HCT116 (cell line): ENCODE results near the gene PRKAR1A. TPM values are rescaled to one million over a fixed set of nuclear protein-coding genes. Genes with fewer than 3 reads are reported as not detected.

Source experiments
- ATAC-seq: fragments of 200-7000 bp; cut with Tn5 transposase; 2 replicates; pipeline ENCODE4 v1.9.1; 2020; ENCODE audit warnings: mild to moderate bottlenecking, moderate library complexity
- Bru-seq: library from RNA; stranded (reverse); fragments of 400-500 nt; gene quantifications from one replicate; lab custom pipeline; 2021; lab: Mats Ljungman, UMichigan
- BruChase-seq, 2 experiments: library from RNA; stranded (reverse); fragments of 400-500 nt; gene quantifications; one replicate each; lab custom pipeline; 2021; lab: Mats Ljungman, UMichigan
- BruUV-seq: library from RNA; stranded (reverse); fragments of 400-500 nt; replicated peaks from 2 replicates; lab custom pipeline; 2021; lab: Mats Ljungman, UMichigan
- CTCF ChIA-PET: fragments of 300-600 bp; sonication (Branson Sonifier 250); formaldehyde crosslinking; loops from one replicate; lab custom pipeline; 2021; ENCODE audit warnings: antibody characterized with exemption; lab: Charles Lee
- POLR2A ChIA-PET: fragments of 300-600, 350-600 bp; sonication (Branson Sonifier 250); formaldehyde crosslinking; loops from one replicate; lab custom pipeline; 2021; ENCODE audit warnings: antibody characterized with exemption; lab: Charles Lee
- RAD21 ChIA-PET, 2 experiments: fragments of 300-600 bp; sonication (Branson Sonifier 250); formaldehyde crosslinking; loops; one replicate each; lab custom pipeline; 2023; ENCODE audit warnings: low total read pairs in 2 of 2; ENCODE audit not compliant: uncharacterized antibody in 2 of 2, unreplicated experiment in 2 of 2, low non-redundant PET in 1 of 2; lab: Charles Lee
- DNase-seq: peaks from one replicate; pipeline ENCODE4 v3.0.0-alpha.2; 2010; ENCODE audit warnings: low read depth, low spot score
- H2AFZ ChIP-seq: fragments of 200-600 bp; shearing (Covaris generic), sonication (generic); 2 replicates; pipeline ENCODE4 v1.6.1; 2017; ENCODE audit warnings: low read depth, mixed run types, mixed read lengths, antibody characterized with exemption, low read length; ENCODE audit not compliant: poor library complexity, severe bottlenecking
- H3K27ac ChIP-seq: 2 replicates; pipeline ENCODE4 v1.5.1; 2012; ENCODE audit warnings: low read depth, low read length
- H3K27me3 ChIP-seq: fragments of 200-600 bp; sonication (generic); 2 replicates; pipeline ENCODE4 v1.6.1; 2016; ENCODE audit warnings: mixed run types, low read length, mixed read lengths; ENCODE audit not compliant: insufficient read depth
- H3K36me3 ChIP-seq, 2 experiments: fragments of 200-500 bp in 1 of 2; fragments of 200-600 bp in 1 of 2; sonication (Bioruptor generic) in 1 of 2; sonication (generic) in 1 of 2; 2 replicates each; pipeline versions ENCODE4 v1.5.1 to v1.6.1; 2014 to 2016; ENCODE audit warnings: low read length in 2 of 2, inconsistent platforms in 1 of 2, mixed read lengths in 1 of 2, mixed run types in 1 of 2; ENCODE audit not compliant: insufficient read depth in 2 of 2, control insufficient read depth in 1 of 2
- H3K4me1 ChIP-seq, 2 experiments: fragments of 200-600 bp in 1 of 2; sonication (generic) in 1 of 2; 2 replicates each; pipeline versions ENCODE4 v1.5.1 to v1.6.1; 2012 to 2017; ENCODE audit warnings: low read length in 2 of 2, inconsistent platforms in 1 of 2, mild to moderate bottlenecking in 1 of 2, mixed read lengths in 1 of 2, mixed run types in 1 of 2, moderate library complexity in 1 of 2; ENCODE audit not compliant: insufficient read depth in 2 of 2, control insufficient read depth in 1 of 2
- H3K4me2 ChIP-seq: fragments of 200-600 bp; sonication (generic); 2 replicates; pipeline ENCODE4 v1.6.1; 2017; ENCODE audit warnings: mixed run types, low read length, mixed read lengths
- H3K4me3 ChIP-seq, 2 experiments: fragments of 200-600 bp in 1 of 2; sonication (generic) in 1 of 2; replicated peaks in 1 of 2; 2 replicates each; pipeline ENCODE4 v1.5.1; 2011 to 2016; ENCODE audit warnings: low read length in 2 of 2, control low read depth in 1 of 2, low read depth in 1 of 2, mild to moderate bottlenecking in 1 of 2, mixed read lengths in 1 of 2, mixed run types in 1 of 2
- H3K79me2 ChIP-seq: fragments of 200-600 bp; sonication (generic); 2 replicates; pipeline ENCODE4 v1.6.1; 2017; ENCODE audit warnings: mild to moderate bottlenecking, mixed run types, low read length, moderate library complexity, mixed read lengths; ENCODE audit not compliant: insufficient read depth
- H3K9ac ChIP-seq: fragments of 200-600 bp; sonication (generic); 2 replicates; pipeline ENCODE4 v1.6.1; 2016; ENCODE audit warnings: low read length, mixed read lengths
- H3K9me2 ChIP-seq: fragments of 200-600 bp; sonication (generic), shearing (Covaris generic); 2 replicates; pipeline ENCODE4 v1.6.1; 2017; ENCODE audit warnings: mixed run types, mild to moderate bottlenecking, moderate library complexity; ENCODE audit not compliant: insufficient read depth
- H3K9me3 ChIP-seq, 2 experiments: fragments of 200-500 bp in 1 of 2; fragments of 200-600 bp in 1 of 2; sonication (Bioruptor generic) in 1 of 2; sonication (generic) in 1 of 2; 2 replicates each; pipeline ENCODE4 v1.6.1; 2014 to 2017; ENCODE audit warnings: low read length in 2 of 2, mixed read lengths in 2 of 2, inconsistent platforms in 1 of 2, low read depth in 1 of 2, mild to moderate bottlenecking in 1 of 2, mixed run types in 1 of 2, moderate library complexity in 1 of 2; ENCODE audit not compliant: control insufficient read depth in 1 of 2, insufficient read depth in 1 of 2
- H4K20me1 ChIP-seq: fragments of 200-600 bp; sonication (generic), shearing (Covaris generic); 2 replicates; pipeline ENCODE4 v1.6.1; 2017; ENCODE audit warnings: mixed run types, mild to moderate bottlenecking, moderate library complexity; ENCODE audit not compliant: insufficient read depth
- CBX3 ChIP-seq: IDR thresholded peaks from 2 replicates; pipeline ENCODE4 v1.6.1; 2012; ENCODE audit warnings: low read depth
- CEBPB ChIP-seq: IDR thresholded peaks from 2 replicates; pipeline ENCODE4 v1.6.1; 2012; ENCODE audit warnings: low read depth
- ELF1 ChIP-seq: IDR thresholded peaks from 2 replicates; pipeline ENCODE4 v1.6.1; 2012; ENCODE audit warnings: low read depth, borderline replicate concordance
- EZH2 ChIP-seq: fragments of 200-600 bp; sonication (generic); IDR thresholded peaks from 2 replicates; pipeline ENCODE4 v1.6.1; 2017; ENCODE audit warnings: antibody characterized with exemption, mixed run types
- EZH2phosphoT487 ChIP-seq: fragments of 200-600 bp; IDR thresholded peaks from 2 replicates; pipeline ENCODE4 v1.6.1; 2018; ENCODE audit warnings: antibody characterized with exemption, borderline replicate concordance
- FOSL1 ChIP-seq: IDR thresholded peaks from 2 replicates; pipeline ENCODE4 v1.6.1; 2012; ENCODE audit warnings: low read depth
- JUND ChIP-seq: IDR thresholded peaks from 2 replicates; pipeline ENCODE4 v1.6.1; 2012
- POLR2A ChIP-seq: IDR thresholded peaks from 2 replicates; pipeline ENCODE4 v1.7.0; 2011; ENCODE audit warnings: borderline replicate concordance; ENCODE audit not compliant: insufficient read depth, insufficient read length; ENCODE audit errors: extremely low read depth
- POLR2AphosphoS5 ChIP-seq: IDR thresholded peaks from 2 replicates; pipeline ENCODE4 v1.6.1; 2011; ENCODE audit warnings: mild to moderate bottlenecking, low read depth, low read length, moderate library complexity
- RAD21 ChIP-seq: IDR thresholded peaks from 2 replicates; pipeline ENCODE4 v1.6.1; 2012; ENCODE audit warnings: low read depth, mild to moderate bottlenecking
- SIN3A ChIP-seq: IDR thresholded peaks from 2 replicates; pipeline ENCODE4 v1.6.1; 2012; ENCODE audit warnings: low read depth
- SP1 ChIP-seq: IDR thresholded peaks from 2 replicates; pipeline ENCODE4 v1.6.1; 2012; ENCODE audit warnings: low read depth
- SRF ChIP-seq: IDR thresholded peaks from 2 replicates; pipeline ENCODE4 v1.6.1; 2012; ENCODE audit warnings: low read depth
- TCF7L2 ChIP-seq: IDR thresholded peaks from 2 replicates; pipeline ENCODE4 v1.7.0; 2011; ENCODE audit warnings: borderline replicate concordance, inconsistent platforms; ENCODE audit not compliant: insufficient read depth, insufficient read length; ENCODE audit errors: extremely low read depth
- YY1 ChIP-seq: IDR thresholded peaks from 2 replicates; pipeline ENCODE4 v1.6.1; 2011; ENCODE audit warnings: low read length, low read depth, moderate library complexity, mild to moderate bottlenecking; ENCODE audit not compliant: insufficient replicate concordance; ENCODE audit errors: extremely low read depth
- ZFX ChIP-seq: fragments of 450-650 bp; IDR thresholded peaks from 2 replicates; pipeline ENCODE4 v1.6.1; 2017
- ZNF274 ChIP-seq: fragments of 200-500 bp; sonication (Bioruptor generic); IDR thresholded peaks from 2 replicates; pipeline ENCODE4 v1.6.1; 2014; ENCODE audit warnings: mild to moderate bottlenecking, low read depth, low read length, inconsistent platforms
- intact Hi-C: fragments of 100-400 bp; cut with micrococcal nuclease; formaldehyde crosslinking; loops from 2 replicates; pipeline ENCODE4 v1.10.0; 2022
- long read RNA-seq: library from polyadenylated mRNA; unstranded; transcript quantifications from one replicate; pipeline ENCODE4 v2.0.0, GENCODE V29; 2021; ENCODE audit not compliant: unreplicated experiment
- polyA plus RNA-seq: library from polyadenylated mRNA; unstranded; fragments of >200 nt; gene quantifications from 2 replicates; pipeline ENCODE4 v1.2.1, GENCODE V29; 2012; ENCODE audit warnings: missing spikeins
- total RNA-seq: library from RNA; stranded (reverse); gene quantifications from one replicate; pipeline ENCODE4 v1.2.1, GENCODE V29; 2021; ENCODE audit not compliant: unreplicated experiment
- TF ChIP-seq, protein P1 (sequence below), 3 experiments: fragments of 200-600 bp in 1 of 3; sonication (generic) in 1 of 3; IDR thresholded peaks in 2 of 3; conservative IDR thresholded peaks in 1 of 3; 2 replicates each; pipeline ENCODE4 v1.5.1; 2012 to 2017; ENCODE audit warnings: low read depth in 2 of 3, low read length in 2 of 3, antibody characterized with exemption in 1 of 3, borderline replicate concordance in 1 of 3, control low read depth in 1 of 3, mild to moderate bottlenecking in 1 of 3, mixed read lengths in 1 of 3, mixed run types in 1 of 3, moderate library complexity in 1 of 3; ENCODE audit not compliant: insufficient read depth in 1 of 3
- TF ChIP-seq, protein P2 (sequence below): IDR thresholded peaks from 2 replicates; pipeline ENCODE4 v1.6.1; 2011; ENCODE audit warnings: mild to moderate bottlenecking, low read length, moderate library complexity; ENCODE audit not compliant: insufficient replicate concordance; ENCODE audit errors: extremely low read depth
- TF ChIP-seq, protein P3 (sequence below): IDR thresholded peaks from 2 replicates; pipeline ENCODE4 v1.6.1; 2012
- TF ChIP-seq, protein P4 (sequence below): IDR thresholded peaks from 2 replicates; pipeline ENCODE4 v1.6.1; 2012

PRKAR1A gene
- total RNA-seq: 295 TPM
- polyA plus RNA-seq: 187 and 230 TPM in 2 replicates
- Bru-seq, nascent RNA: percentile 96 among the genes with signal in this experiment
- percentile 99 among the genes with signal in this experiment for BruChase-seq, experiment 1, labeled RNA remaining after a 6-hour chase
- percentile 97 among the genes with signal in this experiment for BruChase-seq, experiment 2, labeled RNA remaining after a 2-hour chase
- long read RNA-seq, full-length matches to known transcripts: 1,045 of 1,191 reads
- long read RNA-seq, partial matches to known transcripts: 84 of 1,191 reads
- long read RNA-seq, other reads (novel, unspliced or antisense): 62 of 1,191 reads

DNA sequence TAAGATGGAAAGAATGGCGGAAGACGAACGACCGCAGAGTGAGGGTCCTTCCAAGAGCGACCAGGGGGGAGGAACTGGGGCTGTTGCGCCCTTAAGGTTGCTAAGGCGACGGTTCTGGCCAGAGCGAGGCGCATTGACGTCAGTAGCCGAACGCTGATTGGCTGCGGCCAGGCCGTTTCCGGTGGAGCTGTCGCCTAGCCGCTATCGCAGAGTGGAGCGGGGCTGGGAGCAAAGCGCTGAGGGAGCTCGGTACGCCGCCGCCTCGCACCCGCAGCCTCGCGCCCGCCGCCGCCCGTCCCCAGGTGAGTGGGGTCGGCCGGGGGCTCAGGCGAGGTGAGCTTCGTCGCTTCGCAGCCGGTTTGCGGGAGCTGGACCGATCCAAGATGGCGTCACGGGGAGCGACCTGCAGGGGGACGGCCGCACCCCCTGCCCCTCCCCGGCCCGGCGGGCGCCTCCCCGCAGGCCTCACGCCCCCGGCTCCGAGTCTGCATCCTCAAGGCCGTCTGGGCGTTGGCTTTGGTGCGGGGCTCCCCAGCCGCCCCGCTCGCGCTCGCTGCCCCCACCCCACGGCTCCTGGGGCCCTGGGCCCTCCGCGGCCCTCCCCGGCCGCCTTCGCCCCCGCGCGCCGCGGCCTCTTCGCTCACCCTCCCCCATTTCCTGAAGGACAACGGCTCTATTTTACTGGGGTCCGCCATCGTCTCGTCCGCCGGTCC lies at the start of gene PRKAR1A:
Gene PRKAR1A, plus strand, starts transcription at position 184 of the 713 bp plus-strand sequence. CDS start 2,970 bp downstream, outside the sequence.
- CTCF ChIA-PET: interaction anchor here (0.8 to 1.4 kb wide), 4 partner anchors 13 to 570 kb away, joined by 3 read pairs; no protein-coding TSS in a partner anchor
- intact Hi-C loops: no loop called here
- Histone ChIP-seq H3K36me3 (peaks cover 21 to 22% of the 10 kb centered on the region in 2 experiments), H3K27ac (peak within 1 kb of the TSS; percentile 86), H3K4me2 (peak within 1 kb of the TSS; percentile 84), H4K20me1 (0 out of 2 replicates have a peak, but pooled peaks cover 4% of the 10 kb centered on the region), H3K4me1 (peaks cover 15 to 35% of the 10 kb centered on the region in 2 experiments), H2AFZ (peak within 1 kb of the TSS; percentile 76), H3K9ac (peak within 1 kb of the TSS; percentile 85), H3K4me3 (peak within 1 kb of the TSS; percentile 85 to 88), H3K9me2 (no peaks in the 10 kb centered on the region), H3K9me3 (no peaks in the 10 kb centered on the region), H3K79me2 (peaks cover 48% of the 10 kb centered on the region), H3K27me3 (no peaks in the 10 kb centered on the region)
- BruUV-seq: no TSS peak
- RAD21 ChIA-PET: no interaction called here
- ATAC-seq (peak; percentile 86), DNase-seq (peak; percentile 94)
- POLR2A ChIA-PET: interaction anchor here (0.8 to 2.4 kb wide), 5 partner anchors 9 to 30 kb away, joined by 3 to 9 read pairs (median 3); no protein-coding TSS in a partner anchor
- TF ChIP-seq EZH2phosphoT487 (no peak), ZFX (peak; percentile 94), FOSL1 (no peak), SP1 (peak; percentile 89), ELF1 (no peak), POLR2A (peak; percentile 37), CBX3 (no peak), CEBPB (no peak), YY1 (peak; percentile 92), SRF (no peak), ZNF274 (no peak), POLR2AphosphoS5 (peak; percentile 95), JUND (no peak), EZH2 (no peak), TCF7L2 (no peak), RAD21 (no peak), SIN3A (peak; percentile 41)
- TF ChIP-seq, protein P1, sequence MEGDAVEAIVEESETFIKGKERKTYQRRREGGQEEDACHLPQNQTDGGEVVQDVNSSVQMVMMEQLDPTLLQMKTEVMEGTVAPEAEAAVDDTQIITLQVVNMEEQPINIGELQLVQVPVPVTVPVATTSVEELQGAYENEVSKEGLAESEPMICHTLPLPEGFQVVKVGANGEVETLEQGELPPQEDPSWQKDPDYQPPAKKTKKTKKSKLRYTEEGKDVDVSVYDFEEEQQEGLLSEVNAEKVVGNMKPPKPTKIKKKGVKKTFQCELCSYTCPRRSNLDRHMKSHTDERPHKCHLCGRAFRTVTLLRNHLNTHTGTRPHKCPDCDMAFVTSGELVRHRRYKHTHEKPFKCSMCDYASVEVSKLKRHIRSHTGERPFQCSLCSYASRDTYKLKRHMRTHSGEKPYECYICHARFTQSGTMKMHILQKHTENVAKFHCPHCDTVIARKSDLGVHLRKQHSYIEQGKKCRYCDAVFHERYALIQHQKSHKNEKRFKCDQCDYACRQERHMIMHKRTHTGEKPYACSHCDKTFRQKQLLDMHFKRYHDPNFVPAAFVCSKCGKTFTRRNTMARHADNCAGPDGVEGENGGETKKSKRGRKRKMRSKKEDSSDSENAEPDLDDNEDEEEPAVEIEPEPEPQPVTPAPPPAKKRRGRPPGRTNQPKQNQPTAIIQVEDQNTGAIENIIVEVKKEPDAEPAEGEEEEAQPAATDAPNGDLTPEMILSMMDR (IDR thresholded peaks at IDR 0.05 in 2 of 3, conservative IDR thresholded peaks at IDR 0.05 in 1 of 3; ENCODE audit: borderline replicate concordance in 1 of 3, insufficient read depth in 1 of 3, low read depth in 2 of 3, low read length in 2 of 3): no peak
- TF ChIP-seq, protein P2, sequence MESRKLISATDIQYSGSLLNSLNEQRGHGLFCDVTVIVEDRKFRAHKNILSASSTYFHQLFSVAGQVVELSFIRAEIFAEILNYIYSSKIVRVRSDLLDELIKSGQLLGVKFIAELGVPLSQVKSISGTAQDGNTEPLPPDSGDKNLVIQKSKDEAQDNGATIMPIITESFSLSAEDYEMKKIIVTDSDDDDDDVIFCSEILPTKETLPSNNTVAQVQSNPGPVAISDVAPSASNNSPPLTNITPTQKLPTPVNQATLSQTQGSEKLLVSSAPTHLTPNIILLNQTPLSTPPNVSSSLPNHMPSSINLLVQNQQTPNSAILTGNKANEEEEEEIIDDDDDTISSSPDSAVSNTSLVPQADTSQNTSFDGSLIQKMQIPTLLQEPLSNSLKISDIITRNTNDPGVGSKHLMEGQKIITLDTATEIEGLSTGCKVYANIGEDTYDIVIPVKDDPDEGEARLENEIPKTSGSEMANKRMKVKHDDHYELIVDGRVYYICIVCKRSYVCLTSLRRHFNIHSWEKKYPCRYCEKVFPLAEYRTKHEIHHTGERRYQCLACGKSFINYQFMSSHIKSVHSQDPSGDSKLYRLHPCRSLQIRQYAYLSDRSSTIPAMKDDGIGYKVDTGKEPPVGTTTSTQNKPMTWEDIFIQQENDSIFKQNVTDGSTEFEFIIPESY: no peak
- TF ChIP-seq, protein P3, sequence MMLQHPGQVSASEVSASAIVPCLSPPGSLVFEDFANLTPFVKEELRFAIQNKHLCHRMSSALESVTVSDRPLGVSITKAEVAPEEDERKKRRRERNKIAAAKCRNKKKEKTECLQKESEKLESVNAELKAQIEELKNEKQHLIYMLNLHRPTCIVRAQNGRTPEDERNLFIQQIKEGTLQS: no peak
- TF ChIP-seq, protein P4, sequence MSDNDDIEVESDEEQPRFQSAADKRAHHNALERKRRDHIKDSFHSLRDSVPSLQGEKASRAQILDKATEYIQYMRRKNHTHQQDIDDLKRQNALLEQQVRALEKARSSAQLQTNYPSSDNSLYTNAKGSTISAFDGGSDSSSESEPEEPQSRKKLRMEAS: peak; percentile 69
